Esophagus squamous epithelium (tissue), 4 donors: ENCODE results near the gene NCF2.

Experiments
- POLR2A ChIP-seq, 4 donors: fragments of 450-650 bp; IDR thresholded peaks; one replicate each; pipeline ENCODE4 v1.6.1; 2017; ENCODE audit warnings: antibody characterized with exemption in 4 of 4, mild to moderate bottlenecking in 4 of 4, moderate library complexity in 3 of 4
- TF ChIP-seq, protein P1 (sequence below), 6 experiments: fragments of 450-650 bp in 4 of 6; fragments of 200-600 bp in 2 of 6; sonication (generic) in 2 of 6; IDR thresholded peaks; one replicate each; pipeline ENCODE4 v1.5.1; 2016 to 2019; ENCODE audit warnings: antibody characterized with exemption in 6 of 6, mild to moderate bottlenecking in 4 of 6, moderate library complexity in 4 of 6

DNA sequence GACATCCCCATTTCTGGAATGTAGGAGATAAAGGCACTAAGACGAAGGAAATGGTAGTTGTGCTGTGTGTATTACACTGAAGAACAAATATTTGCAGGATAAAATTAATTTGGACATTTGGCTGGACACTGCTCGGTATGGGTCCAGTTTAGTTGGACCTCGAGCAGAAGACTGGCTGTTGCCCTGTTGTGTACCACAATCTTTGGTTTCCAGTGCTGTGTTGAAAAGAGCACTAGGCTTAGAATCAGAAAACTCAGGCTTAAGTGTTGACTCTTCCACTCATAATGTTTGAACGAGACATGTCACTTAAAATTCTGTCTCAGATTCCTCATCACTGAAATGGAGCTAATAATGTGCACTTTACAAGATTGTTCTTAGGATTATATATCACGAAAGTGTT, 46.5 kb upstream of the NCF2 start:
- TF ChIP-seq, protein P1, sequence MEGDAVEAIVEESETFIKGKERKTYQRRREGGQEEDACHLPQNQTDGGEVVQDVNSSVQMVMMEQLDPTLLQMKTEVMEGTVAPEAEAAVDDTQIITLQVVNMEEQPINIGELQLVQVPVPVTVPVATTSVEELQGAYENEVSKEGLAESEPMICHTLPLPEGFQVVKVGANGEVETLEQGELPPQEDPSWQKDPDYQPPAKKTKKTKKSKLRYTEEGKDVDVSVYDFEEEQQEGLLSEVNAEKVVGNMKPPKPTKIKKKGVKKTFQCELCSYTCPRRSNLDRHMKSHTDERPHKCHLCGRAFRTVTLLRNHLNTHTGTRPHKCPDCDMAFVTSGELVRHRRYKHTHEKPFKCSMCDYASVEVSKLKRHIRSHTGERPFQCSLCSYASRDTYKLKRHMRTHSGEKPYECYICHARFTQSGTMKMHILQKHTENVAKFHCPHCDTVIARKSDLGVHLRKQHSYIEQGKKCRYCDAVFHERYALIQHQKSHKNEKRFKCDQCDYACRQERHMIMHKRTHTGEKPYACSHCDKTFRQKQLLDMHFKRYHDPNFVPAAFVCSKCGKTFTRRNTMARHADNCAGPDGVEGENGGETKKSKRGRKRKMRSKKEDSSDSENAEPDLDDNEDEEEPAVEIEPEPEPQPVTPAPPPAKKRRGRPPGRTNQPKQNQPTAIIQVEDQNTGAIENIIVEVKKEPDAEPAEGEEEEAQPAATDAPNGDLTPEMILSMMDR (IDR thresholded peaks at IDR 0.05): no peak
- no peak for TF ChIP-seq POLR2A (IDR thresholded peaks at IDR 0.05)
